Keratinocyte (primary cell): ENCODE results near the gene BNC1. TPM values are rescaled to one million over a fixed set of nuclear protein-coding genes. Genes with fewer than 3 reads are reported as not detected.
A peak's percentile ranks its signal among the peaks of the same experiment; 100 is the strongest.

ENCODE experiments used
- DNase-seq: peaks from one replicate; pipeline ENCODE4 v3.0.0-alpha.2; 2011; ENCODE audit warnings: low read depth, missing footprints, low spot score
- FAIRE-seq: peaks from 2 replicates; lab custom pipeline; 2011; peaks lifted over from hg19 to GRCh38; lab: Jason Lieb, UNC
- H2AFZ ChIP-seq: 2 replicates; pipeline ENCODE4 v1.6.0; 2012; ENCODE audit warnings: low read length, control low read depth, inconsistent platforms; ENCODE audit not compliant: control insufficient read depth
- H3K27ac ChIP-seq: 2 replicates; pipeline ENCODE4 v1.5.1; 2011; ENCODE audit warnings: low read length; ENCODE audit not compliant: control insufficient read depth, insufficient read depth
- H3K27me3 ChIP-seq: 3 replicates; pipeline ENCODE4 v1.6.0; 2011; ENCODE audit warnings: low read length; ENCODE audit not compliant: control insufficient read depth, insufficient read depth; ENCODE audit errors: extremely low read depth
- H3K36me3 ChIP-seq, 2 experiments: 2 replicates in 1 of 2; 3 replicates in 1 of 2; pipeline ENCODE4 v1.5.1; 2011; ENCODE audit warnings: low read length in 2 of 2, mild to moderate bottlenecking in 1 of 2; ENCODE audit not compliant: control insufficient read depth in 2 of 2, insufficient read depth in 2 of 2; ENCODE audit errors: extremely low read depth in 1 of 2
- H3K4me1 ChIP-seq: 3 replicates; pipeline ENCODE4 v1.5.1; 2011; ENCODE audit warnings: low read length; ENCODE audit not compliant: control insufficient read depth, insufficient read depth; ENCODE audit errors: extremely low read depth
- H3K4me2 ChIP-seq: 3 replicates; pipeline ENCODE4 v1.6.0; 2011; ENCODE audit warnings: low read depth, low read length; ENCODE audit not compliant: control insufficient read depth, insufficient read depth; ENCODE audit errors: extremely low read depth
- H3K4me3 ChIP-seq, 3 experiments: fragments of 200-600 bp in 1 of 3; sonication (generic) in 1 of 3; 2 replicates in 2 of 3; 3 replicates in 1 of 3; pipeline ENCODE4 v1.5.1; 2011 to 2016; ENCODE audit warnings: low read length in 3 of 3, mild to moderate bottlenecking in 3 of 3, control low read depth in 2 of 3, inconsistent platforms in 1 of 3, low read depth in 1 of 3, mixed read lengths in 1 of 3, mixed run types in 1 of 3, moderate library complexity in 1 of 3; ENCODE audit not compliant: control insufficient read depth in 2 of 3, insufficient read depth in 2 of 3; ENCODE audit errors: extremely low read depth in 1 of 3
- H3K79me2 ChIP-seq: 2 replicates; pipeline ENCODE4 v1.6.0; 2012; ENCODE audit warnings: low read length; ENCODE audit not compliant: control insufficient read depth, insufficient read depth
- H3K9ac ChIP-seq: 3 replicates; pipeline ENCODE4 v1.6.0; 2011; ENCODE audit warnings: low read length; ENCODE audit not compliant: control insufficient read depth, insufficient read depth; ENCODE audit errors: extremely low read depth
- H3K9me1 ChIP-seq: 3 replicates; pipeline ENCODE4 v1.6.0; 2011; ENCODE audit warnings: low read length; ENCODE audit not compliant: control insufficient read depth, insufficient read depth; ENCODE audit errors: extremely low read depth
- H3K9me3 ChIP-seq: 2 replicates; pipeline ENCODE4 v1.5.1; 2012; ENCODE audit warnings: low read depth, low read length; ENCODE audit not compliant: control insufficient read depth
- H4K20me1 ChIP-seq: 3 replicates; pipeline ENCODE4 v1.6.0; 2011; ENCODE audit warnings: low read length; ENCODE audit not compliant: control insufficient read depth, insufficient read depth; ENCODE audit errors: extremely low read depth
- EZH2 ChIP-seq: IDR thresholded peaks from one replicate; pipeline ENCODE4 v1.6.1; 2012; ENCODE audit warnings: inconsistent platforms, mild to moderate bottlenecking, low read length, moderate library complexity
- dilution Hi-C: fragments of 300-500 bp; cut with MboI; formaldehyde crosslinking; loops from one replicate; pipeline ENCODE4 v1.7.0; 2020; ENCODE audit warnings: low sequenced_read_pairs; ENCODE audit not compliant: extremely low pct_ligation_motif_present
- polyA plus RNA-seq, 5 experiments: library from polyadenylated mRNA; depleted of rRNA in 3 of 5; stranded (reverse) in 3 of 5; stranded (forward) in 1 of 5; unstranded in 1 of 5; fragments of >200 nt; gene quantifications; 1 replicate in 1 of 5; 2 replicates in 3 of 5; 3 replicates in 1 of 5; pipeline versions ENCODE4 v1.2.1 to v1.2.3, GENCODE V29; 2011 to 2012; ENCODE audit warnings: missing spikeins in 2 of 5, low read depth in 1 of 5, low replicate concordance in 1 of 5
- TF ChIP-seq, protein P1 (sequence below), 3 experiments: IDR thresholded peaks in 1 of 3; conservative IDR thresholded peaks in 1 of 3; optimal IDR thresholded peaks in 1 of 3; 2 replicates in 2 of 3; 3 replicates in 1 of 3; pipeline versions ENCODE3 to v1.5.1; 2011; ENCODE audit warnings: low read length in 3 of 3, mild to moderate bottlenecking in 3 of 3, moderate library complexity in 2 of 3, control low read depth in 1 of 3, inconsistent platforms in 1 of 3; ENCODE audit not compliant: insufficient read depth in 2 of 3; ENCODE audit errors: extremely low read depth in 1 of 3

Gene BNC1
- polyA plus RNA-seq, 1 donor (not counting 4 experiments of a cell fraction or from before 2014, with no cell fraction given) = 137 TPM

DNA sequence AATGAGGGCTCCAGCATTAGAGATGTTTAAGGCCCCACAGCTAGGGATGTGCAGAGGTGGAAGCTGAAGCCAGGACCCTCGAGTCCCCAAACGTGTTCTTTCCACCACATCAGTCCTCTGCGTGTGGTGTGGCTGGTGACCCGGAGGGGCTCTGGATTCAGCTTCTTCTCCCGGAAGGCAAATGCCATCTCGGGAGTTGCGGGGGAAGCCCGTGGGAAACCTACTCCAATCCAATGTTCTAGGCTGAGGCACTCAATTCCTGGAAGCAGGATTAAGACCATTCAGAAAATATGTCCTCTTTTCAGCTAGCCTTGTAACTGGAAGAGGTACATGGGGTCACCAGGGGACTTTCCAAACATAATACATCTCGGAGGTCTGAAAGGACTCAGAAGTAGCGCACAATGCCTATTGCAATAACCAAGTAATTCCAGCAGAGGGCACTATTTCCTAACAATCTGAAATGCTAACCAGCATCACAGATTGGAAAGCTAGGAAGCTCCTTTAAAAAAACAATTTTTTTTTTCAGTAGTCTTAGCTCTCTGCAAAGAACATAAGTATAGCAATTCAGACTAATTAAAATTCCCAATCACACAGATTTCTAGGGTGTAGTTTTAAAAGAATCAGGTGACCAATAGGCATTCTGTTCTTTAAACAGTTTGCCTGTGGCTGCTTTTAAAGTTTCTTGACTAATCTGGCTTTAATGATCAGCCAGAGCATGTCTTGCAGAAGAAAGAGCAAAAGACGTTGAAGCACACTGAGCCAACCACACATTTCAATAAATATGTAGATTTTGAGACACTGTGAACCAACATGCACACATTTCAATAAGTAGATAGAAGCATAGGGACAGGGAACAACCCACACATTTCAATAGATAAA lies 36.1 kb downstream of the BNC1 start:
- H2AFZ ChIP-seq = no peak overlapping the region
- H3K4me3 ChIP-seq = no peak overlapping the region
- peak; percentile 76 for FAIRE-seq
- peaks cover 12% of the 10 kb centered on the region for H3K27me3 ChIP-seq
- no peaks in the 10 kb centered on the region for H3K36me3 ChIP-seq
- H3K4me1 ChIP-seq = peaks cover 4% of the 10 kb centered on the region
- dilution Hi-C loops = no loop called here
- DNase-seq = no peak
- H3K9ac ChIP-seq = no peak overlapping the region
- peak overlapping the region; percentile 59 for H3K4me2 ChIP-seq
- H3K79me2 ChIP-seq = no peaks in the 10 kb centered on the region
- no peaks in the 10 kb centered on the region for H3K9me3 ChIP-seq
- no peaks in the 10 kb centered on the region for H3K9me1 ChIP-seq
- TF ChIP-seq EZH2 = no peak
- TF ChIP-seq, protein P1, sequence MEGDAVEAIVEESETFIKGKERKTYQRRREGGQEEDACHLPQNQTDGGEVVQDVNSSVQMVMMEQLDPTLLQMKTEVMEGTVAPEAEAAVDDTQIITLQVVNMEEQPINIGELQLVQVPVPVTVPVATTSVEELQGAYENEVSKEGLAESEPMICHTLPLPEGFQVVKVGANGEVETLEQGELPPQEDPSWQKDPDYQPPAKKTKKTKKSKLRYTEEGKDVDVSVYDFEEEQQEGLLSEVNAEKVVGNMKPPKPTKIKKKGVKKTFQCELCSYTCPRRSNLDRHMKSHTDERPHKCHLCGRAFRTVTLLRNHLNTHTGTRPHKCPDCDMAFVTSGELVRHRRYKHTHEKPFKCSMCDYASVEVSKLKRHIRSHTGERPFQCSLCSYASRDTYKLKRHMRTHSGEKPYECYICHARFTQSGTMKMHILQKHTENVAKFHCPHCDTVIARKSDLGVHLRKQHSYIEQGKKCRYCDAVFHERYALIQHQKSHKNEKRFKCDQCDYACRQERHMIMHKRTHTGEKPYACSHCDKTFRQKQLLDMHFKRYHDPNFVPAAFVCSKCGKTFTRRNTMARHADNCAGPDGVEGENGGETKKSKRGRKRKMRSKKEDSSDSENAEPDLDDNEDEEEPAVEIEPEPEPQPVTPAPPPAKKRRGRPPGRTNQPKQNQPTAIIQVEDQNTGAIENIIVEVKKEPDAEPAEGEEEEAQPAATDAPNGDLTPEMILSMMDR (optimal IDR thresholded peaks at IDR 0.05 in 1 of 3, IDR thresholded peaks at IDR 0.05 in 1 of 3, conservative IDR thresholded peaks at IDR 0.05 in 1 of 3; ENCODE audit: extremely low read depth in 1 of 3, insufficient read depth in 2 of 3, low read length in 3 of 3) = peak; percentile 47 to 79 (median 68)
- H3K27ac ChIP-seq = no peak overlapping the region
- no peaks in the 10 kb centered on the region for H4K20me1 ChIP-seq

DNA sequence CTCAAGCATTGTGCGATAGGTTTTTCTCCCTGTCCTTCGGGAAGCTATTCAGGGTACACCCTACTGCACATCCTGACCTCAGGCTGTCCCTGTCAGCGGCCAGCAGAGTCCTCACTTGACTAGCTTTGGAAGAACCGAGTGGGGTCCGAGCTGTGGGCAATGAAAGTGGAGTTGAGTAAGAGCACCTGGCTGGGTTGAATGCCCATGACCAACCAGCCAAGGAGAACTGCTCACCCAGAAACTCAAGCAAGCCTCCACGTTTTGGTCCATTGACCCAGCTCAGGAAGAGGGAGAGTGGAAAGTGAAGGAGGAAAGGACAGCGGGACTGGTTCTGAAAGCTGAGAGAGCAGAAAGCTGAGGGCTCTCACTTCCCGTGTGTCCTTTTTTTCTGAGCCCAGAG lies 40.8 kb downstream of the BNC1 start:
- Histone ChIP-seq H3K27ac (no peak overlapping the region), H3K4me3 (no peak overlapping the region), H3K4me1 (peaks cover 4% of the 10 kb centered on the region), H3K9me1 (no peaks in the 10 kb centered on the region), H3K79me2 (no peaks in the 10 kb centered on the region), H3K36me3 (no peaks in the 10 kb centered on the region), H4K20me1 (no peaks in the 10 kb centered on the region), H2AFZ (no peak overlapping the region), H3K9ac (no peak overlapping the region), H3K9me3 (no peaks in the 10 kb centered on the region), H3K4me2 (no peak overlapping the region), H3K27me3 (peaks cover 14% of the 10 kb centered on the region)
- dilution Hi-C loops = no loop called here
- FAIRE-seq (no peak), DNase-seq (no peak)
- TF ChIP-seq EZH2 = no peak
- TF ChIP-seq, protein P1 (optimal IDR thresholded peaks at IDR 0.05 in 1 of 3, IDR thresholded peaks at IDR 0.05 in 1 of 3, conservative IDR thresholded peaks at IDR 0.05 in 1 of 3; ENCODE audit: extremely low read depth in 1 of 3, insufficient read depth in 2 of 3, low read length in 3 of 3) = no peak
